ENCODE measurements around the gene SND1. TPM values are rescaled to one million over a fixed set of nuclear protein-coding genes. Genes with fewer than 3 reads are reported as not detected.

SND1 gene
- total and polyA plus RNA-seq, 4 donors, result 59.4 to 214 (median 84.1) TPM

GRCh38 chr7:127876393-127876792, 224.4 kb downstream of the SND1 start (continued):
- TF ChIP-seq ZBTB33 (IDR thresholded peaks at IDR 0.05) (no peak), SP1 (IDR thresholded peaks at IDR 0.05) (no peak)

DNA sequence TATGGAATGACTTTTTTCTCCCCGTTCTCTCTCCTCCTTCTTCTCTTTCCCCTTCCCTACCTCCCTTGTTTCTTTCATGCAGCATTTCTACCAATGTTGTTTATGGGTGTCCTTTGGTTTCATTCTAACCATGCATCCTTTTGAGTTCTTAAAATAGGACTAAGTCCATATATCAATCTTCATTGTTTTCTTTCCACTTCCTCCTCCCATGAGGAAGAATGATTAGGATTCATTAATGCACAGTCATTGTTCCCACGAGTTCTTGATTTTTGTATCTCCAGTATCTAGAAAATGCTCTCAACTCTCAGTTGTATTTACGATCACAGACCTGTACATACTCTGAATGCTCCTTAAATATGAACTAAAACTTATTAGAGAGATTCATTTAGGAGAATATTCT, 226.0 kb downstream of the SND1 start:
- DNase-seq (ENCODE audit: low spot score), result no peak
- no peak overlapping the region for H3K27ac ChIP-seq (ENCODE audit: low read depth in 1 of 2, low read length in 2 of 2)
- H3K4me3 ChIP-seq (ENCODE audit: low read depth in 1 of 3, low read length in 3 of 3), result no peak overlapping the region
- no peaks in the 10 kb centered on the region for H3K36me3 ChIP-seq (ENCODE audit: control insufficient read depth in 4 of 4, insufficient read depth in 3 of 4, low read depth in 1 of 4, low read length in 3 of 4)
- TF ChIP-seq ZBTB33 (IDR thresholded peaks at IDR 0.05) (no peak), GABPA (IDR thresholded peaks at IDR 0.05 in 1 of 2, conservative IDR thresholded peaks at IDR 0.05 in 1 of 2) (no peak), FOXA2 (IDR thresholded peaks at IDR 0.05) (no peak), RXRA (IDR thresholded peaks at IDR 0.05) (no peak), ATF3 (IDR thresholded peaks at IDR 0.05) (no peak), JUND (IDR thresholded peaks at IDR 0.05) (no peak), FOXA1 (IDR thresholded peaks at IDR 0.05) (no peak), EGR1 (IDR thresholded peaks at IDR 0.05; ENCODE audit: low read depth in 2 of 2) (no peak), HNF4A (conservative IDR thresholded peaks at IDR 0.05) (no peak), TAF1 (conservative IDR thresholded peaks at IDR 0.05) (no peak), YY1 (IDR thresholded peaks at IDR 0.05) (no peak)
- TF ChIP-seq, protein P1, sequence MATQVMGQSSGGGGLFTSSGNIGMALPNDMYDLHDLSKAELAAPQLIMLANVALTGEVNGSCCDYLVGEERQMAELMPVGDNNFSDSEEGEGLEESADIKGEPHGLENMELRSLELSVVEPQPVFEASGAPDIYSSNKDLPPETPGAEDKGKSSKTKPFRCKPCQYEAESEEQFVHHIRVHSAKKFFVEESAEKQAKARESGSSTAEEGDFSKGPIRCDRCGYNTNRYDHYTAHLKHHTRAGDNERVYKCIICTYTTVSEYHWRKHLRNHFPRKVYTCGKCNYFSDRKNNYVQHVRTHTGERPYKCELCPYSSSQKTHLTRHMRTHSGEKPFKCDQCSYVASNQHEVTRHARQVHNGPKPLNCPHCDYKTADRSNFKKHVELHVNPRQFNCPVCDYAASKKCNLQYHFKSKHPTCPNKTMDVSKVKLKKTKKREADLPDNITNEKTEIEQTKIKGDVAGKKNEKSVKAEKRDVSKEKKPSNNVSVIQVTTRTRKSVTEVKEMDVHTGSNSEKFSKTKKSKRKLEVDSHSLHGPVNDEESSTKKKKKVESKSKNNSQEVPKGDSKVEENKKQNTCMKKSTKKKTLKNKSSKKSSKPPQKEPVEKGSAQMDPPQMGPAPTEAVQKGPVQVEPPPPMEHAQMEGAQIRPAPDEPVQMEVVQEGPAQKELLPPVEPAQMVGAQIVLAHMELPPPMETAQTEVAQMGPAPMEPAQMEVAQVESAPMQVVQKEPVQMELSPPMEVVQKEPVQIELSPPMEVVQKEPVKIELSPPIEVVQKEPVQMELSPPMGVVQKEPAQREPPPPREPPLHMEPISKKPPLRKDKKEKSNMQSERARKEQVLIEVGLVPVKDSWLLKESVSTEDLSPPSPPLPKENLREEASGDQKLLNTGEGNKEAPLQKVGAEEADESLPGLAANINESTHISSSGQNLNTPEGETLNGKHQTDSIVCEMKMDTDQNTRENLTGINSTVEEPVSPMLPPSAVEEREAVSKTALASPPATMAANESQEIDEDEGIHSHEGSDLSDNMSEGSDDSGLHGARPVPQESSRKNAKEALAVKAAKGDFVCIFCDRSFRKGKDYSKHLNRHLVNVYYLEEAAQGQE (IDR thresholded peaks at IDR 0.05), result no peak
- TF ChIP-seq, protein P2, sequence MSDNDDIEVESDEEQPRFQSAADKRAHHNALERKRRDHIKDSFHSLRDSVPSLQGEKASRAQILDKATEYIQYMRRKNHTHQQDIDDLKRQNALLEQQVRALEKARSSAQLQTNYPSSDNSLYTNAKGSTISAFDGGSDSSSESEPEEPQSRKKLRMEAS (IDR thresholded peaks at IDR 0.05), result no peak
- no peak overlapping the region for H3K9ac ChIP-seq (ENCODE audit: low read depth in 1 of 2, low read length in 2 of 2)
- 83% methylated on average over 3 of the region's 3 CpGs for WGBS
- H3K9me3 ChIP-seq (ENCODE audit: control insufficient read depth in 4 of 4, low read length in 3 of 4), result no peaks in the 10 kb centered on the region
- no peaks in the 10 kb centered on the region for H3K27me3 ChIP-seq (ENCODE audit: control insufficient read depth in 4 of 4, insufficient read depth in 4 of 4, low read length in 3 of 4)
- peaks cover 0 to 2% (median 0%) of the 10 kb centered on the region in 4 donors for H3K4me1 ChIP-seq (ENCODE audit: control insufficient read depth in 4 of 4, insufficient read depth in 4 of 4, low read length in 3 of 4)

Measured in liver (tissue), 9 donors.